Raji (cell line): Measurements from ENCODE around the gene TNRC6B.

Experiments
- POLR2A ChIP-seq: IDR thresholded peaks from 2 replicates; pipeline ENCODE4 v1.6.1; 2011; ENCODE audit warnings: low read depth, low read length, control low read depth; ENCODE audit not compliant: insufficient read depth

The TNRC6B gene

DNA sequence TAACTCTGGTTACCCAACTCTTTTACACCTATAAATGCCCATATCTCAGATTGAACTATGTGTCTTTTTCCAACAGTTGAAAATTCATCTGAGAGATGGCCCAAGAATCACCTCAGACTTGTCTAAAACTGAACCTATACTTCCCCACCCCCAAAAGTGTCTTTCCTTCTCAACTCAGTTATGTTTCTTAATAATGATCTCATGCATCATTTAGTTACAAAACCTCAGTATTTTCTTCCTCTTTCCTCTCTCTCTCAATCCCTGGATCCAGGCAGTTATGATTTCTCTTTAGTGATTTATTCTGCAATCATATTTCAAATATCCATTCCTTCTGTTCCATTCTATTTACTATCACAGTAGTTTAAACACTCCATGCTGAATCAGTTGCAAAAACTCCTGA, 136.3 kb downstream of the TNRC6B start:
- TF ChIP-seq POLR2A, result no peak

DNA sequence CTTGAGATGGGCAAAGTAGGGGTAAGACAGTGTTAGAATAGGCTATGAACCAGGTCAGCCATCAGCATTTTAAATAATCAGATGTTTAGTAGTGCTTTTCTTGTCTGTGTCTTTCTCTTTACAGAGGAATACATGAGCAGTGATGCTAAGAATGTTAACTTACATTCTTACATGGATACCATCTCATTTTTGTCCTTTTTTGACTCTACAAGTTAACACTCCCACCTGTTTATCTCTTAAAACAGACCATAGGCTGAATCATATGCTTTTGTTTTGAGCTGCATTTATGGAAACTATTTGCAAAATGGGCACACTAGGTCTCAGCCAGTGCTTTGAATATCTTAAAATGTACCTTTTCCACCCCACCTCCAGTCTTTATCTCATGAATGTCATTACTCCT, 143.0 kb downstream of the TNRC6B start:
- TF ChIP-seq POLR2A, result no peak

DNA sequence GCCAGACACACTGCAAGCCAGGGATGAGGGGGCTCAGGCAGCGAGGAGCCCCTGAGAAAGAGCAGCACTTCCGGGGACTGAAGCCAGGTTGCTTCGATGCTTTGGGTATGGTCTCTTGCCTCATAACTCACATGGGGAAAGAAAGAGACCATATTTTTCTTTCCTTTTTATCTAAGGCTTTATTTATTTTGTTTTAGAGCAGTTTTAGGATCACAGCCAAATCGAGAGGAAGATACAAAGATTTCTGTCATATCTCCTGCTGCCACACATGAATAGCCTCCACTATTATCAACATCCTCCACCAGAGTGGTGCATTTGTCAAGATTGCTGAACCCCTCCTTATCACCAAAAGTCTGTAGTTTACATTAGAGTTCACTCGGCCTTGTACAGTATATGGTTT, 144.3 kb downstream of the TNRC6B start:
- no peak for TF ChIP-seq POLR2A

- no peak for TF ChIP-seq POLR2A
These were observed 145.2 kb downstream of the TNRC6B start for GRCh38 chr22:40322818-40323447.

DNA sequence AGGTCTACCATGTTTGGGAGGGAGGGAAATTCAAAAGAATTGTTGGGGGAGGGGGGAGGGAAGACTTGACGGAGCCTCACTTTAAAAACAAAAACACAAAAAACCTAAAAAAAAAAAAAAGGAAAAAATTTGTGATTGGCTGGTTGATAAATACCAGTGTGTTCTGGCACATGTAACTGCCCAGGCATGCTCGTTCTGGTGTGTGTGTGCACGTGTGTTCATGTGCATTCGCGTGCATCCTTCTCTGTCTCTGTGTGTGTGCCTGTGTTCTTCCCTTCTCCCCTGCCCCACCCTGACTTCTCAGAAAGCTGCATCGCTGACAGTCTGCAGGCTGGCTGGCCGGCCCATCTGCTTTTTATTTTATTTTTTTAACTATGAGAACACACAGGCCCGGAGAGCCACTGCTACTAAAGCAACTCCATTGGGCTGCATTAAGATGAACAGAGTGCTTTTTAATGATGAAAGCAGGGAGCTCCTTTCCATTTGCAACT, 146.0 kb downstream of the TNRC6B start:
- TF ChIP-seq POLR2A, result no peak

- TF ChIP-seq POLR2A, result no peak
These were observed 147.0 kb downstream of the TNRC6B start for GRCh38 chr22:40324468-40325305.

DNA sequence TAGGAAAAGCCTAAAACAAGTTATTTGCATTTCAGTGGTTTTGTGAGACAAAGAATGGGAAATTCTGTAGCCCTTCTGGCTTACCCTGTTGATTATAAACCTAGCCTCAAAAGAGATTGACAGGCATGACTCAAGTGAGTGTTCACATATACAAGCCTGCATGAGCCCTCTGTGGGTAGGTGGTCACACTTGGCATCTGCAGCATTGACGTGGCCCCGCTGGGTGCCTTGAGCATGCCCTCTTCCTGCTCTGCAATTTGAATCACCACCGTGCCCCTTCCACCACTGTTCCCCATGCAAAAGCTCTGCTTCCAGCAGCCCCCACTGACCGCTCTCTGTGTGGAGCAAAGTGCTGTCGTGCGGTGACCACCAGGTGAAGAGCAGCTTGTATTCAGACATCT, 147.6 kb downstream of the TNRC6B start:
- TF ChIP-seq POLR2A, result no peak

GRCh38 chr22:40326905-40327735, 149.4 kb downstream of the TNRC6B start:
- no peak for TF ChIP-seq POLR2A

- no peak for TF ChIP-seq POLR2A
These were observed 151.1 kb downstream of the TNRC6B start for GRCh38 chr22:40328546-40329456.

- TF ChIP-seq POLR2A, result no peak
These were observed 151.7 kb downstream of the TNRC6B start for GRCh38 chr22:40329466-40329865.

DNA sequence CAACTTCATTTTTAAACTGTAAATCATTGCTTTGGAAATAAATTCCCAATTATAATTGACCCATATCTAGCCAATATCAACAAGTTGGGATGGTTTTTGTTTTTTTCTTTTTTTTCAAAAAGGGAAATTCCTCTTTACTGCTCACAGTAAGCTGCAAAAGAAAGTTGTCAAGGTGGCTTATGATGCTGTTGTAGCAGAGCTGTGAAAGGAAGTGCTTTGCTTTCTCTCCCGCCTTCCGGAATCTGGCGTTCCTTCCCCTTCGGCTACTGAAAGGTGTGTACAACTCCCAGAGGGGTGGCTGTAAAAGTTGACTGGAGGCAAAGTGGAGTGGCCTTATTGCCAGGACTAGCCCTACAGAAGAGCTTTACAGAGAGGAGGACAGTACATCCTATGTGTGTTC, 152.4 kb downstream of the TNRC6B start:
- no peak for TF ChIP-seq POLR2A

DNA sequence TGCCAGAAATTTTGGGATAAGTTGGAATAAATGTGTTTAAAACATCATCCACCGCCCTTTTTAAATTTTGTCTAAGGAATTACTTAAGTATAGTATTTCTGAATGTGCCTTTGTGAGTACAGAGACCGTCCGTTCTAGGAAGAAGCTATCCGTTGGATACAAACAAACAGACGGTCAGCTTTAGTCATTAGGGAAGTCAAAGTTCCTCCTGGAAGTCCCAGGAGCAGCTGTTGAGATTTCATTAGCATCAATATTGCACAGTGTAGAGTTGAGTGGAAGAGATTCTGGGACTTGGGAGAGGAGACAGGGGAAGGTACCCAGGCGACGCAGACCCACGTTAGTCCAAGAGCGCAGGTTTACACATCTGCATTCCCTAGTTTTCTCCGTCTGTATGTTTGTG, 152.9 kb downstream of the TNRC6B start:
- no peak for TF ChIP-seq POLR2A

- TF ChIP-seq POLR2A, result no peak
These were observed 154.0 kb downstream of the TNRC6B start for GRCh38 chr22:40331706-40332105.

- TF ChIP-seq POLR2A, result no peak
These were observed 154.6 kb downstream of the TNRC6B start for GRCh38 chr22:40332319-40332781.
